HCT116 (cell line): ENCODE data around the gene THAP2. TPM values are rescaled to one million over a fixed set of nuclear protein-coding genes. Genes with fewer than 3 reads are reported as not detected.

Experiments used
- ATAC-seq: fragments of 200-7000 bp; cut with Tn5 transposase; 2 replicates; pipeline ENCODE4 v1.9.1; 2020; ENCODE audit warnings: mild to moderate bottlenecking, moderate library complexity
- BruUV-seq: library from RNA; stranded (reverse); fragments of 400-500 nt; replicated peaks from 2 replicates; lab custom pipeline; 2021; lab: Mats Ljungman, UMichigan
- CTCF ChIA-PET: fragments of 300-600 bp; sonication (Branson Sonifier 250); formaldehyde crosslinking; loops from one replicate; lab custom pipeline; 2021; ENCODE audit warnings: antibody characterized with exemption; lab: Charles Lee
- POLR2A ChIA-PET: fragments of 300-600, 350-600 bp; sonication (Branson Sonifier 250); formaldehyde crosslinking; loops from one replicate; lab custom pipeline; 2021; ENCODE audit warnings: antibody characterized with exemption; lab: Charles Lee
- RAD21 ChIA-PET, 2 experiments: fragments of 300-600 bp; sonication (Branson Sonifier 250); formaldehyde crosslinking; loops; one replicate each; lab custom pipeline; 2023; ENCODE audit warnings: low total read pairs in 2 of 2; ENCODE audit not compliant: uncharacterized antibody in 2 of 2, unreplicated experiment in 2 of 2, low non-redundant PET in 1 of 2; lab: Charles Lee
- DNase-seq: peaks from one replicate; pipeline ENCODE4 v3.0.0-alpha.2; 2010; ENCODE audit warnings: low read depth, low spot score
- H2AFZ ChIP-seq: fragments of 200-600 bp; shearing (Covaris generic), sonication (generic); 2 replicates; pipeline ENCODE4 v1.6.1; 2017; ENCODE audit warnings: low read depth, mixed run types, mixed read lengths, antibody characterized with exemption, low read length; ENCODE audit not compliant: poor library complexity, severe bottlenecking
- H3K27ac ChIP-seq: 2 replicates; pipeline ENCODE4 v1.5.1; 2012; ENCODE audit warnings: low read depth, low read length
- H3K27me3 ChIP-seq: fragments of 200-600 bp; sonication (generic); 2 replicates; pipeline ENCODE4 v1.6.1; 2016; ENCODE audit warnings: mixed run types, low read length, mixed read lengths; ENCODE audit not compliant: insufficient read depth
- H3K36me3 ChIP-seq, 2 experiments: fragments of 200-500 bp in 1 of 2; fragments of 200-600 bp in 1 of 2; sonication (Bioruptor generic) in 1 of 2; sonication (generic) in 1 of 2; 2 replicates each; pipeline versions ENCODE4 v1.5.1 to v1.6.1; 2014 to 2016; ENCODE audit warnings: low read length in 2 of 2, inconsistent platforms in 1 of 2, mixed read lengths in 1 of 2, mixed run types in 1 of 2; ENCODE audit not compliant: insufficient read depth in 2 of 2, control insufficient read depth in 1 of 2
- H3K4me1 ChIP-seq, 2 experiments: fragments of 200-600 bp in 1 of 2; sonication (generic) in 1 of 2; 2 replicates each; pipeline versions ENCODE4 v1.5.1 to v1.6.1; 2012 to 2017; ENCODE audit warnings: low read length in 2 of 2, inconsistent platforms in 1 of 2, mild to moderate bottlenecking in 1 of 2, mixed read lengths in 1 of 2, mixed run types in 1 of 2, moderate library complexity in 1 of 2; ENCODE audit not compliant: insufficient read depth in 2 of 2, control insufficient read depth in 1 of 2
- H3K4me2 ChIP-seq: fragments of 200-600 bp; sonication (generic); 2 replicates; pipeline ENCODE4 v1.6.1; 2017; ENCODE audit warnings: mixed run types, low read length, mixed read lengths
- H3K4me3 ChIP-seq, 2 experiments: fragments of 200-600 bp in 1 of 2; sonication (generic) in 1 of 2; replicated peaks in 1 of 2; 2 replicates each; pipeline ENCODE4 v1.5.1; 2011 to 2016; ENCODE audit warnings: low read length in 2 of 2, control low read depth in 1 of 2, low read depth in 1 of 2, mild to moderate bottlenecking in 1 of 2, mixed read lengths in 1 of 2, mixed run types in 1 of 2
- H3K79me2 ChIP-seq: fragments of 200-600 bp; sonication (generic); 2 replicates; pipeline ENCODE4 v1.6.1; 2017; ENCODE audit warnings: mild to moderate bottlenecking, mixed run types, low read length, moderate library complexity, mixed read lengths; ENCODE audit not compliant: insufficient read depth
- H3K9ac ChIP-seq: fragments of 200-600 bp; sonication (generic); 2 replicates; pipeline ENCODE4 v1.6.1; 2016; ENCODE audit warnings: low read length, mixed read lengths
- H3K9me2 ChIP-seq: fragments of 200-600 bp; sonication (generic), shearing (Covaris generic); 2 replicates; pipeline ENCODE4 v1.6.1; 2017; ENCODE audit warnings: mixed run types, mild to moderate bottlenecking, moderate library complexity; ENCODE audit not compliant: insufficient read depth
- H3K9me3 ChIP-seq, 2 experiments: fragments of 200-500 bp in 1 of 2; fragments of 200-600 bp in 1 of 2; sonication (Bioruptor generic) in 1 of 2; sonication (generic) in 1 of 2; 2 replicates each; pipeline ENCODE4 v1.6.1; 2014 to 2017; ENCODE audit warnings: low read length in 2 of 2, mixed read lengths in 2 of 2, inconsistent platforms in 1 of 2, low read depth in 1 of 2, mild to moderate bottlenecking in 1 of 2, mixed run types in 1 of 2, moderate library complexity in 1 of 2; ENCODE audit not compliant: control insufficient read depth in 1 of 2, insufficient read depth in 1 of 2
- H4K20me1 ChIP-seq: fragments of 200-600 bp; sonication (generic), shearing (Covaris generic); 2 replicates; pipeline ENCODE4 v1.6.1; 2017; ENCODE audit warnings: mixed run types, mild to moderate bottlenecking, moderate library complexity; ENCODE audit not compliant: insufficient read depth
- CEBPB ChIP-seq: IDR thresholded peaks from 2 replicates; pipeline ENCODE4 v1.6.1; 2012; ENCODE audit warnings: low read depth
- CTCF ChIP-seq, 3 experiments: fragments of 200-600 bp in 1 of 3; sonication (generic) in 1 of 3; IDR thresholded peaks in 2 of 3; conservative IDR thresholded peaks in 1 of 3; 2 replicates each; pipeline ENCODE4 v1.5.1; 2012 to 2017; ENCODE audit warnings: low read depth in 2 of 3, low read length in 2 of 3, antibody characterized with exemption in 1 of 3, borderline replicate concordance in 1 of 3, control low read depth in 1 of 3, mild to moderate bottlenecking in 1 of 3, mixed read lengths in 1 of 3, mixed run types in 1 of 3, moderate library complexity in 1 of 3; ENCODE audit not compliant: insufficient read depth in 1 of 3
- EGR1 ChIP-seq: IDR thresholded peaks from 2 replicates; pipeline ENCODE4 v1.6.1; 2012; ENCODE audit warnings: low read depth
- MAX ChIP-seq: IDR thresholded peaks from 2 replicates; pipeline ENCODE4 v1.6.1; 2012
- POLR2A ChIP-seq: IDR thresholded peaks from 2 replicates; pipeline ENCODE4 v1.7.0; 2011; ENCODE audit warnings: borderline replicate concordance; ENCODE audit not compliant: insufficient read depth, insufficient read length; ENCODE audit errors: extremely low read depth
- RAD21 ChIP-seq: IDR thresholded peaks from 2 replicates; pipeline ENCODE4 v1.6.1; 2012; ENCODE audit warnings: low read depth, mild to moderate bottlenecking
- SIN3A ChIP-seq: IDR thresholded peaks from 2 replicates; pipeline ENCODE4 v1.6.1; 2012; ENCODE audit warnings: low read depth
- SP1 ChIP-seq: IDR thresholded peaks from 2 replicates; pipeline ENCODE4 v1.6.1; 2012; ENCODE audit warnings: low read depth
- TCF7L2 ChIP-seq: IDR thresholded peaks from 2 replicates; pipeline ENCODE4 v1.7.0; 2011; ENCODE audit warnings: borderline replicate concordance, inconsistent platforms; ENCODE audit not compliant: insufficient read depth, insufficient read length; ENCODE audit errors: extremely low read depth
- YY1 ChIP-seq: IDR thresholded peaks from 2 replicates; pipeline ENCODE4 v1.6.1; 2011; ENCODE audit warnings: low read length, low read depth, moderate library complexity, mild to moderate bottlenecking; ENCODE audit not compliant: insufficient replicate concordance; ENCODE audit errors: extremely low read depth
- ZBTB33 ChIP-seq: IDR thresholded peaks from 2 replicates; pipeline ENCODE4 v1.6.1; 2011; ENCODE audit warnings: mild to moderate bottlenecking, low read length, moderate library complexity; ENCODE audit not compliant: insufficient replicate concordance; ENCODE audit errors: extremely low read depth
- ZFX ChIP-seq: fragments of 450-650 bp; IDR thresholded peaks from 2 replicates; pipeline ENCODE4 v1.6.1; 2017
- intact Hi-C: fragments of 100-400 bp; cut with micrococcal nuclease; formaldehyde crosslinking; loops from 2 replicates; pipeline ENCODE4 v1.10.0; 2022
- total RNA-seq: library from RNA; stranded (reverse); gene quantifications from one replicate; pipeline ENCODE4 v1.2.1, GENCODE V29; 2021; ENCODE audit not compliant: unreplicated experiment
- TF ChIP-seq, protein P1 (sequence below): IDR thresholded peaks from 2 replicates; pipeline ENCODE4 v1.6.1; 2012; ENCODE audit warnings: low read depth

Gene THAP2
- total RNA-seq, 1 experiment from 2014 or later: 3.7 TPM

DNA sequence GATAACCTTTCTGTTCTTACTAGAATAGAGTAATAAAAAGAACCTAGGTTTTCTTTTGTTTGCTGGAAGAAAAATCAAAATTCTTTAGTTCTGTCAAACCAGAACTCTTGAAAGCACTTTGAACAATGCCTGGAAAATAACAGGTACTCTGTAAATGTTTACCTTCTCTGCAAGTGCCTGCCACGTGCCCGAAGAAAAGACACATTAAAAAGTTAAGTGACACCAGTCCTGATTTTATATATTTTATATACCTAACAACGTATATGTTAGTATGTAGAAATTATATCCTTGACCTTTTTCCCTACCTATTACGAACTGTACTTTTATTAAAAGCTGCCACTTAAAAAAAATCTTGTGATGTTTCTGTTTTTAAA lies 976 bp downstream of the THAP2 start (continued):
- TF ChIP-seq, protein P1, sequence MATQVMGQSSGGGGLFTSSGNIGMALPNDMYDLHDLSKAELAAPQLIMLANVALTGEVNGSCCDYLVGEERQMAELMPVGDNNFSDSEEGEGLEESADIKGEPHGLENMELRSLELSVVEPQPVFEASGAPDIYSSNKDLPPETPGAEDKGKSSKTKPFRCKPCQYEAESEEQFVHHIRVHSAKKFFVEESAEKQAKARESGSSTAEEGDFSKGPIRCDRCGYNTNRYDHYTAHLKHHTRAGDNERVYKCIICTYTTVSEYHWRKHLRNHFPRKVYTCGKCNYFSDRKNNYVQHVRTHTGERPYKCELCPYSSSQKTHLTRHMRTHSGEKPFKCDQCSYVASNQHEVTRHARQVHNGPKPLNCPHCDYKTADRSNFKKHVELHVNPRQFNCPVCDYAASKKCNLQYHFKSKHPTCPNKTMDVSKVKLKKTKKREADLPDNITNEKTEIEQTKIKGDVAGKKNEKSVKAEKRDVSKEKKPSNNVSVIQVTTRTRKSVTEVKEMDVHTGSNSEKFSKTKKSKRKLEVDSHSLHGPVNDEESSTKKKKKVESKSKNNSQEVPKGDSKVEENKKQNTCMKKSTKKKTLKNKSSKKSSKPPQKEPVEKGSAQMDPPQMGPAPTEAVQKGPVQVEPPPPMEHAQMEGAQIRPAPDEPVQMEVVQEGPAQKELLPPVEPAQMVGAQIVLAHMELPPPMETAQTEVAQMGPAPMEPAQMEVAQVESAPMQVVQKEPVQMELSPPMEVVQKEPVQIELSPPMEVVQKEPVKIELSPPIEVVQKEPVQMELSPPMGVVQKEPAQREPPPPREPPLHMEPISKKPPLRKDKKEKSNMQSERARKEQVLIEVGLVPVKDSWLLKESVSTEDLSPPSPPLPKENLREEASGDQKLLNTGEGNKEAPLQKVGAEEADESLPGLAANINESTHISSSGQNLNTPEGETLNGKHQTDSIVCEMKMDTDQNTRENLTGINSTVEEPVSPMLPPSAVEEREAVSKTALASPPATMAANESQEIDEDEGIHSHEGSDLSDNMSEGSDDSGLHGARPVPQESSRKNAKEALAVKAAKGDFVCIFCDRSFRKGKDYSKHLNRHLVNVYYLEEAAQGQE: no peak
- TF ChIP-seq SIN3A: no peak
- TF ChIP-seq MAX: no peak
- TF ChIP-seq EGR1: no peak
- no peak for TF ChIP-seq CEBPB
- TF ChIP-seq, all 23 proteins: peak for 0

GRCh38 chr12:71666259-71666658 lies 2.2 kb downstream of the THAP2 start:
- POLR2A ChIA-PET: no interaction called here
- BruUV-seq: no TSS peak
- no peak for TF ChIP-seq MAX
- TF ChIP-seq CEBPB: no peak
- no peak for TF ChIP-seq CTCF (IDR thresholded peaks at IDR 0.05 in 2 of 3, conservative IDR thresholded peaks at IDR 0.05 in 1 of 3; ENCODE audit: borderline replicate concordance in 1 of 3, insufficient read depth in 1 of 3, low read depth in 2 of 3, low read length in 2 of 3)
- TF ChIP-seq POLR2A: no peak
- no peak for TF ChIP-seq RAD21
- no peak for TF ChIP-seq ZBTB33
- no peak for TF ChIP-seq TCF7L2
- no peak for TF ChIP-seq SP1
- TF ChIP-seq YY1: no peak
- no peak for TF ChIP-seq ZFX
- TF ChIP-seq EGR1: no peak

More at GRCh38 chr12:71666259-71666658, 2.2 kb downstream of the THAP2 start:
- Histone ChIP-seq H4K20me1 (peaks cover 11% of the 10 kb centered on the region; the same call in 1 of the 2 replicates), H3K9ac (no peak overlapping the region), H3K4me1 (peaks cover 11 to 18% of the 10 kb centered on the region in 2 experiments), H3K9me2 (peaks cover 3% of the 10 kb centered on the region; the same call in 1 of the 2 replicates), H3K36me3 (no peaks in the 10 kb centered on the region), H3K79me2 (peaks cover 46% of the 10 kb centered on the region), H3K4me2 (no peak overlapping the region), H3K9me3 (no peaks in the 10 kb centered on the region), H2AFZ (no peak overlapping the region), H3K27me3 (no peaks in the 10 kb centered on the region), H3K27ac (no peak overlapping the region), H3K4me3 (no peak overlapping the region)
- RAD21 ChIA-PET: no interaction called here
- DNase-seq: no peak
- CTCF ChIA-PET: no interaction called here
- no peak for ATAC-seq
- intact Hi-C loops: no loop called here
